Stimulated activated CD4-positive, alpha-beta T cell treated with anti-CD3 and anti-CD28 coated beads, Interleukin-1b, Interleukin-23, amount 100 ng/mL, for 1 hour (primary cell): ENCODE measurements around the gene ZSWIM3.
"Not testable (repeated sequence)": the region's sequence is repeated elsewhere in the genome, so short reads cannot be mapped to it uniquely, and the experiment has no call there.

Experiments
- DNase-seq, 2 donors: peaks; one replicate each; pipeline ENCODE4 v3.0.0-alpha.2; 2020; ENCODE audit warnings: low read depth in 2 of 2

Gene ZSWIM3

DNA sequence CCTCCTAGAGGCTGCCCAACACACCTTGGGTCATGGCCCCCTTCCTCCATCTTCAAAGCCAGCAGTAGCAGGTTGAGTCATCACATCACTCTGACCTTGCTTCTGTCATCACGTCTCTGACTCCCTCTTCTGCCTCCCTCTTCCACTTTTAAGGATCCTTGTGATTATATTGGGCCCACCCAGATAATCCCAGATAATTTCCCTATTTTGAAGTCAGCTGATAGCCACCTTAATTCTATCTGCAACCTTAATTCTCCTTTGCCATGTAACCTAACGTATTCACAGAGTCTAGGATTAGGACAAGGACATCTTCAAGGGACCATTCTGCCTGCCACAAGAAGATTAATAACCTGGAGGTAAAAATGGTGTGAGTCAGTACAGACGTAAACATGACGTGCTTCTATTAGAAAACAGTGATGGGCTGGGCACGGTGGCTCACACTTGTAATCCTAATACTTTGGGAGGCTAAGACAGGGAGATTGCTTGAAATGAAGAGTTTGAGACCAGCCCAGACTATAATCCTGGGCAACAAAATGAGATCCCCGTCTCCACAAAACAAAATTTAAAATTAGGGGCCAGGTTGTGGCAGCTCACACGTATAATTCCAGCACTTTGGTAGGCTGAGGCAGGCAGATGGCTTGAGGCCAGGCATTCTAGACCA is 3.3 kb downstream of the ZSWIM3 start:
- DNase-seq, result no peak

DNA sequence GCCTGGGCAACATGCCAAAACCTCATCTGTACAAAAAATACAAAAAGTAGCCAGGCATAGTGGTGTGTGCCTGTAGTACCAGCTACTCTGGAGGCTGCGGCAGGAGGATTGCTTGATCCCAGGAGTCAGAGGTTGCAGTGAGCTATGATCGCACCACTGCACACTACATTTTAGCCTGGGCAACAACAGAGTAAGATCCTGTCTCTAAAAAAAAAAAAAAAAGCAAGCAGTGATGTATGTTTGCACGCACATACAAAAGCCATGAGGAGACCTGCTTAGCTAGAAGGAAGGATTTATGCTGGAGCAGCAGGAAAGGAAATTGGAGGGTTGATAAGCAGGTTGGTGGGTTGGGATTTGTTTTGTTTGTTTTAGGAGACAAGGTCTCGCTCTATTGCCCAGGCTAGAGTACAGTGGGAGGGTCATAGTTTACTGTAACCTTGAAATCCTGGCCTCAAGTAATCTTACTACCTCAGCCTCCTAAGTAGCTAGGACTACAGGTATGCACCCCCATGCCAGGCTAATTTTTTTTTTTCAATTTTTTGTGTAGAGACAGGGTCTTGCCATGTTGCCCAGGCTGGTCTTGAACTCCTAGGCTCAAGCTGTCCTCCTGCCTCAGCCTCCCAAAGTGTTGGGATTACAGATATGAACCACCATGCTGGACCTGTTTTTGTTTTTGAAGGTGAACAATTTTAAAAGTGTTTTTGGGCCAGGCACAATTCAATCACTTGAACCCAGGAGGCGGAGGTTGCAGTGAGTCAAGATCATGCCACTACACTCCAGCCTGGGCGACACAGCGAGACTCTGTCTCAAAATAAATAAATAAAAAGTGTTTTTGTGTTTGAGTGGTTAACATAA is 4.0 kb downstream of the ZSWIM3 start:
- DNase-seq, result no peak

DNA sequence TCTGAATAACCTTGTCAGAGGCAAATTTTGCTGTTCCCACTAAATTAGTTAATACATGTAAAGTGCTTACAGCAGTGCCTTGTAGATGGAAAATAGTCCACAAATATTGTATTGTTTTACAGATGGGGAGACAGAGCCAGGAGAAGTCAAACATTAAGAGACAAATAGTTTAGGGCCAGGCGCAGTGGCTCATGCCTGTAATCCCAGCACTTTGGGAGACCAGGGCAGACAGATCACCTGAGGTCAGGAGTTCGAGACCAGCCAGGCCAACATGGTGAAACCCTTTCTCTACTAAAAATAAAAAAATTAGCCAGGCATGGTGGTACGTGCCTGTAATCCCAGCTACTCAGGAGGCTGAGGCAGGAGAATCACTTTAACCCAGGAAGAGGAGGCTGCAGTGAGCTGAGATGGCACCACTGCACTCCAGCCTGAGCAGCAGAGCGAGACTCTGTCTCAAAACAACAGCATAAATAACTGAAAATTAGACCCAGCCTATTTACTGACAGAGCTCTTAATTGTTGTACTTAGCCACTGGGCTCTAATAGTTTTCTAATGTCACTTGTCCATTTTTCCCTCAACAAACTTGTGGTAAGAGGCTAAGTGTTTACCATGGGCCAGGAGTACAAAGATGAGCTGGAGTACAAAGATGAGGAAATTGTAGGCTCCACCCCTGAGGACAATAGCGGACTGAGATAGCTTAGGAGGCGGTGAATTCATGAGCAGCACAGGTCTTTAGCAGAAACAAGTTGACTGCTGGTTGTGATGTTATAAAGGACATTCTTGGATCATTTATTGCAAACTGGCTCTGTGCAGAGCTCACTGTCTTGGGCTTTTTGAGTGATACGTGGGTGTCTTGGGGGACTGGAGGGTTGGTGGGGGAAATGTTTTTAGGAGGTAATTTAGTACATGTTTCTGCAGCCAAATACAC is 6.4 kb downstream of the ZSWIM3 start:
- DNase-seq, result no peak

DNA sequence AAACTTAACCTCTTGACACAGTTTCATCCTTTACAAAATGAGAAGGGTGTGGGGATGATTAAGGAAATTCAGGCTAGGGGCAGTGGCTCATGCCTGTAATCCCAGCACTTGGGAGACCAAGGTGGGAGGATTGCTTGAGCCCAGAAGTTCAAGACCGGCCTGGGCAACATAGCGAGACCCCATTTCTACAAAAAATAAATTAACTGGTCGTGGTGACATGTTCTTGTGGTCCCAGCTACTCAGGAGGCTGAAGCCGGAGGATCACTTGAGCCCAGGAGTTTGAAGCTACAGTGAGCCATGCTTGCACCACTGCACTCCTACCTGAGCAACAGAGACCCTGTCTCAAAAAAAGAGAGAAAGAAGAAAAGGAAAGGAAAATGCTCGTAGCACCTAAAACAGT is 9.0 kb downstream of the ZSWIM3 start:
- no peak for DNase-seq

DNA sequence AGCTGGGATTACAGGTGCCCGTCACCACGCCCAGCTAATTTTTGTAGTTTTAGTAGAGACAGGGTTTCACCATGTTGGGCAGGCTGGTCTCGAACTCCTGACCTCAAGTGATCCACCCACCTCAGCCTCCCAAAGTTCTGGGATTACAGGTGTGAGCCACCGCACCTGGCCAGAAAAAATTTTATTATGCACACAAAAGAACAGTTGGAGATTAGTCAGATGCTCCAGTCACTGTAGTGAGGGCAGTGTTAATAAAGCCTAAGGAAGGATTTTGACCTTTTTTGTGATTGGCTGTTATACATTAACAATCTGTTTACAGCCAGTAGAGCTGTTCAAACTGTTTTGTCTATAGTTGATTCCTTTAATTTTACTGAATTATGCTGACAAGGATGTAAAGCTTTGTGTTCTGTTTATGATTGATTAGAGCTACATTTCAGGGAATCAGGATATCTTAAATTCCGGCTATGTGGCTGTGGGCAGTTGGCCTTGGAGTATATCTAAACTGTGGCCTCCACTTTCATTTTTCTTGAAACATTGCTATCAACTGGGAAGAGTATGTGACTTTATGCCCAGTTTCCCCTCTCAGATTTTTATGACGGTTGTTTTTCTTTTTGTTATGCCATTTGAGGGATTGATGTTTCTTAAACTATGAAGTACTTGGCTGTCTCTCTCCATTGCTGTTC is 9.9 kb downstream of the ZSWIM3 start:
- DNase-seq, result no peak

DNA sequence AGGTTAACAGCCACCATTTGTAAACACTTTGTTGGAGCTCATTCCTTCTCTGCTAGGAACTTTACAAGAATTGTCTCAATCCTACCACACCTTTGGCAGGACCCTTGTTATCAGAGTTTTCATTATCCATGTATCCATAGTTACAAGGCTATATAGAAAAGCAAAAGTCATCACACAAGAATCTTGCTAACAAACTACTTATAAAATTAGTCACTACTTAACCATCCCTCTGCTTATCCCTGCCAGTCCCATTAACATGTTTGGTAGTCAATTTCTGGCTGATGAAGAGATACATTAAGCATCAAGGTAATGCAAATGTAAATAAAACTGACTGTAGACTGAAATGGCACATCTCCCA is 10.4 kb downstream of the ZSWIM3 start:
- no peak for DNase-seq

DNA sequence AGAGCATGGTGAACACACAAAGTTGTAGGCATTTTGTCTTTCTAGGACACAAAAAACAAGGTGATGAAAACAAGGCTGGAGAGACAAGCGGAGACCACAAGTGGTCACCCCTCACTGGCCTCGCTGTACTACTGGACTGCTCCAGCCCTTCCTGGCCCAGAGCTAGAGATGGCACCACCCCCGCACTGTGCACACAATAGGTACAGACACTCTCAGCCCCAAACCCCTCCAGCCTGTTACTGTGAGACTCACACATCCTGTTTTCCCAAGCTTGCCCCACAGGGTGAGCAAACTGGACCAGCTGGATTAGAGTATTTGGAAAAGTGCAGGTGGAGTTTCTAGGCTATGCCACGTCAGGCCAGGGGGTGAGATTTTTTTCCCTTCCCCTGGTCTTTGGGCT is 15.2 kb downstream of the ZSWIM3 start:
- DNase-seq, result no peak

DNA sequence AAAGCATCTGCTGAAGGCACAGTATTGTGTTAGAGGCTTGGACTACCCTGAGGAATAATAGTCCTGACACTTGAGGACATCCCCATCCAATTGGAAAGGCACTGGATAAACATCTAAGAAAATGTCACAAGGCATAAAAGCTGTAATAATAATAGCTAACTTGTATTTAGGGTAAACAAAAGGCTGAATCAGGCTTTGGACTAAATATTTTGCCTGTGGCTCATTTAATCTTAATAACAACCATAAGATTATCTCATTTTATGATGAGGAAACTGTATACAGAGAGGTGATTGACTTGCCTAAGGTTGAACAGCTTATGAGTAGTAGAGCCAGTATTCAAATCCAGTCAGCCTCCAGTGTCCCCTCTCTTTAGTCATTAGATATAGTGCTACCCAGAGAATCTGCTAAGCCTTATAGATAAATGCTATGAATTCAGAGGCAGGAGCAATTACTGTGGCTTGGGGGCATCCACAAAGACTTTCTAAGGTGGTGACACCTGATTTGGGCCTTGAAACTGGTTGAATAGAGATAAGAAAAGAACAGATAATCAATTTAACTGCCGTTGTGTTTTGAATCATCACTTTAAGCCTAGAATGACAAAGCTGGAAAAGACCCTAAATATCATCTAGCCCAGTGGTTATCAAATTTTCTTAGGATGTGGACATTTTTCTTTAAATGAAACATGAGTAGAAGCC is 16.1 kb downstream of the ZSWIM3 start:
- DNase-seq, result no peak

DNA sequence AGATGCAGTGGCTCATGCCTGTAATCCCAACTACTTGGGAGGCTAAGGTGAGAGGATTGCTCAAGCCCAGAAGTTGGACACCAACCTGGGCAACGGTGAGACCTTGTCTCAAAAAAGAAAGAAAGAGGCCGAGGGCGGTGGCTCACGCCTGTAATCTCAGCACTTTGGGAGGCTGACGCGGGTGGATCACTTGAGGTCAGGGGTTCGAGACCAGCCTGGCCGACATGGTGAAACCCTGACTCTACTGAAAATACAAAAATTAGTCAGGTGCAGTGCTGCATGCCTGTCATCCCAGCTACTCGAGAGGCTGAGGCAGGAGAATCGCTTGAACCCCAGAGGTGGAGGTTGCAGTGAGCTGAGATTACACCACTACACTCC is 16.7 kb downstream of the ZSWIM3 start:
- DNase-seq, result not testable (repeated sequence)

DNA sequence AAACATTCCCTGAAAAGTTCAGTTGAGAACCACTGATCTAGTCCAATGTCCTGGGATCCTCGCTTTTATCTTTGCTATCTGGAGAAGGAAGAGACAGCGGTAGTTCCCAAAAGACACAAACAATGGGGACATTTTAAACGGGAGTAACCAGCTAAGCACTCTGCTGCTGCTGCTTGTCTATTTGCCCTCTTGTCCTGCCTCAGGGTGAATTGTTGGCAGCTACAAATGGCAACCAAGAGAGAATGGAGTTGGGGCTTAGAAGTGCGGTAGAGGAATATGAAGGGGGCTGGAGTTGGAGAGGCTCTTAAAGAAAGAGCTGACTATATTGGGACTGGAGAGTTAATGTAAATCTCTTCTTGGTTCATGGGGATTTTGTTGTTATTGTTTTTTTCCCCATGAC is 17.2 kb downstream of the ZSWIM3 start:
- DNase-seq, result no peak

DNA sequence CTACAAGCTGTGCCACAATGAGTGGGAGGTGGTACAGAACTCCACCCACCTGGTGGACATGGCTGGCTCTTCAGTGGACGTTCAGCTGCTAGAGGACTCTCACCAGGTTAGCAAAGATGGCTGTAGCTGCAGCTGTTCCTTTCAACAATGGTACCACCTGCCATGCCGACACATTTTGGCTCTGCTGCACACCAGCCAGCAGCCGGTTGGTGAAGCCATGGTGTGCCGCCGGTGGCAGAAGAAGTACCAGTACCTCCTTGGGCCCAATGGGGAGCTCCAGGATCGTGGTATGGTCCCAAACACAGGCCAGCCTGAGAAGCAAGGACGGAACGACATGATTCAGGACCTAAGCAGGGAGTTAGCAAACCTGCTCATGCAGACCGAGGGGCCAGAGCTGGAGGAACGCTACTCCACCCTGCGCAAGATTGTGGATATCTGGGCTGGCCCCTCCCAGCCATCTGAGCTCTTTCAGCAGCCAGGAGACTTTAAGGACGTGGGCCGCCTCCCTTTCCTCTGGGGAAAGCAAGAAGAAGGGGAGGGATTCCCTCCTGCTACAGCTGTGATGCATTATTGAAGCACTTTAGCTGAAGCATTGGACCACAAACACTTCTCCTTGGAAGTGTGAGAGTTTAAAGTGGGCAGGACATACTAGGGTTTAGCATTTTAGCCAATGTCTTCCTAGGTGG is 20.8 kb downstream of the ZSWIM3 start:
- DNase-seq, result no peak

DNA sequence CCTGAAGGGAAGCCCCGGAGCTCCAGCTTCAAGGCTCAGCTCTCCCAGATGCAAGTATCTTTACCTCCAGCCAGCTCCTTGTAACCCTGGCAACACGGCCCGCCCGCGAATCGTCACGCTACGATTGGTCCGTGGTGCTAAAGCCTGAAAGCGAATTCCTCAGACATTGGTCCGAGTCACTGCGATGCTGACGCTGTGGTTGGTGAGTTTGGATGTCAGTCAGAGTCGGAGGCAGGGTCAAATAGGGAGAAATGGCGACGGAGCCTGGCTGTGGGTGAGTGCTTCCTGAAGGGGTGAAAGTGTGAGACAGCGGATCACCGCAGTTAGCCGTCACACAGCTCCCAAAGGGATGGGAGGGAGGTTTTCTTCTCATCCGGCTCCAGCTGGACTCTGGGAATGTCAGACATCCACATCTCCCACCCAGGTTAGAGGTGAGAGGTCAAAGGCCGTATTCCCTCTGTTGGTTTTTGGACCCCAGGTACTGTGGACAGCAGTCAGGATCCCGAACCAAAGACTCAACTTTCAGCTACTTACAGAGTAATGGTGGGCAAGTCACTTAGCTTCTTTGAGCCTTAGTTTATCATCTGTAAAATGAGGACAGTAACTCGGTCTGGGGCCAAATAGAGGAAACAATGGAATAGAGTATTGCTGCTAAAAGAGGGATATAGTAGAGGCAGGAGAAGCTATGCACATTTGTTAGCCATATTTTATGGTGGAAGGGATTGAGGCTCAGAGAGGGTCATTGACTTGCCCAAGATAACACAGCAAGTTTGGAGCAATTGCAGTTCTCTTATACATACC is 23.8 kb downstream of the ZSWIM3 start, which contains the start of gene ZSWIM1:
Gene ZSWIM1 (plus strand): TSS at position 240 of the 801 bp plus-strand sequence. CDS start 1,366 bp downstream, outside the sequence.
- peak; percentile 97 to 98 for DNase-seq

DNA sequence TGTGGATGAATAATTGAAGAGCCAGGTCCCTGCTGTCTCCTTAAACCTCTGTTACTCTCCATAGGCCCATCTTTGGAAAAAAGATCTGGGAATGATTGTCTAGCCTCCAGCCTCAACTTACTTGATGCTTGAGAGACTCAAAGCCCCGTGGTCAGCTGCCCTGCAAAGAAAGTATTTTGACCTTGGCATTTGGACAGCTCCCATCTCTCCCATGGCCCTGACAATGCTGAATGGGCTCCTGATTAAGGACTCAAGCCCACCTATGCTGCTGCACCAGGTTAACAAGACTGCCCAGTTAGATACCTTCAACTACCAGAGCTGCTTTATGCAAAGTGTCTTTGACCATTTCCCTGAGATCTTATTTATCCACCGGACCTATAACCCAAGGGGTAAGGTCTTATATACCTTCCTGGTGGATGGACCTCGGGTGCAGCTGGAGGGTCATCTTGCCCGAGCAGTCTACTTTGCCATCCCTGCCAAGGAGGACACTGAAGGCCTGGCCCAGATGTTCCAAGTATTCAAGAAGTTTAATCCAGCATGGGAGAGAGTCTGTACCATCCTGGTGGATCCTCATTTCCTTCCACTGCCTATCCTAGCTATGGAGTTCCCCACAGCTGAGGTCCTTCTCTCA is 25.2 kb downstream of the ZSWIM3 start:
- no peak for DNase-seq

DNA sequence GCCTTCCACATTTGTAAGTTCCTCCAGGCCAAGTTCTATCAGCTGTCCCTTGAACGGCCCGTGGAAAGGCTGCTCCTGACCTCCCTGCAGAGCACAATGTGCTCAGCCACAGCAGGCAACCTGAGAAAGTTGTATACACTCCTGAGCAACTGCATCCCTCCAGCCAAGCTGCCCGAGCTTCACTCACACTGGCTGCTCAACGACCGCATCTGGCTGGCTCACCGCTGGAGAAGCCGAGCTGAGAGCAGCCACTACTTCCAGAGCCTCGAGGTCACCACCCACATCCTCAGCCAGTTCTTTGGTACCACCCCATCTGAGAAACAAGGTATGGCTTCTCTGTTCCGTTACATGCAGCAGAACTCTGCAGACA is 25.7 kb downstream of the ZSWIM3 start:
- DNase-seq, result no peak

DNA sequence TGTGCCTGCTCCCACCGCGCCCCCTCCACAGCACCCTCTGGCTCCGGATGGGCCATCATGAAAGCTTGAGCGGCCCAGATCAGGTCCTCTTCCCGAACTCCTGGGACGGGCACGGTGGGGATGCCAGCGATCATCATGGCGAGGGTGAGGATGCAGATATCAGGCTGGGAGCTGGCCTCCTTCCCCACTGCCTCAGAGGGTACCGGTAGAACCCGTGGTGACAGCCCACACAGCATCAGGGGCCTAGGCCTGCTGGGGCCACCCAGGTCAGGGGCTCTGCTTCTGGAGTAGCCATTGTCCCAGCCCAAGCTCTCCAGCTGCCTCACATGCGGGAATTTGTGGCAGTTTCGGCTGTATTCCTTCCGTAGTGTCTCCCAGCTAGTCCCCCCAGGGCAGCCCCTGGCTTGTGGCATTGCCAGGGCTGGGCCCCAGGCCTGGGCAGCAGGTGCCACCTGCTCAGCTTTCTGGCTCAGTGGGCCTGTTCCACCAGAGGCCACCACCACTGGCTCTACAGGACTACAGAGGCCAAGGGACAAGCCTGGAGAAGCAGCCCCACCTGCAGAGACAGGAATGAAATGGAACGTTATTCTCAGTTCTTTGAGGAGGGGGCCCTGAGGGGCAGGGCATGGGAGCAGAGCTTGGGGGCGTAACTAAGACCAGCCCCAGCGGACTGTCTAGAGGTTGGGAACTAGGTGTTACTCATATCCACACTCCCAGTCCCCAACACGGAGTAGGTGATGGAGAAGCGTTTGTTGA is 29.4 kb downstream of the ZSWIM3 start:
- DNase-seq, result no peak

DNA sequence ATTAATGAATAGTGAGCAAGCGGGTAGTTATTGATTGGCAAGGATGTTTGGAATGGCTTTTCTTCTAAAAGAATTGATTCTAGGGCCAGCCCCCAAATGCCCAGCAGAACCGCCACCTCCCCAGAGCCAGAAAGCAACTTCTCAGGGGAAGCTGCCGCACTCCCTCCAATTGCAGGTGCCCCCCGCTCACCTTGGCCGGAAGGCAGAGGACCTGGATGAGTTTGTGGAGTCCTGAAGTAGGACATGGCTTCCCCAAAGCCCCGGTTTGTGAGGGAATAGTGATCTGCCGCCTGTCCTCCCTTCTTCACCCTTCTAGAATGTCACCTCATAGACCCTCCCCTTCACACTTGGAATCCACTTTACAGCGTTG is 29.9 kb downstream of the ZSWIM3 start, which contains the start of gene SPATA25:
Gene SPATA25 (minus strand): TSS at position 277 of the 370 bp plus-strand sequence. CDS start 32 bp downstream, at position 245.
- no peak for DNase-seq

DNA sequence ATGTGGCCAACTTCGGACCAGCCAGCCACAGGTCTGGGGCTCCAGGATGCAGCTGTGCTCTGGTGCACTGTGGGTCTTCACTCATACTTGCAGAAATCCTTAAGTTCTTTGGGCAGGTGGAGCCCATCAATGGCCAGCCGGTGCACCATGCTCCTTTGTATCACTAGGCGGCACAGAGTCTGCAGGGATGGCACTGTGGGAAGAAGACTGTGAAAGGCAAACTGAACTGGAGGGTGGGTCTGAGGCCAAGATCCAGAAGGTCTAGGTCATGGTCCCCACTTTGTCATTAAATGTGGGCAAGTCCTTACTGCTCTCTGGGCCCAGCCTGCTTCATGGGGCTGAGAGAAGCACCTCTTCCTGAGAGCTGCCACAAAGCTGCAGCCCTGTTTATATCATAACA is 31.3 kb downstream of the ZSWIM3 start:
- DNase-seq, result no peak
